Measurements from ENCODE around the gene CRIM1.

The CRIM1 gene

GRCh38 chr2:36523153-36523552 is 167.6 kb downstream of the CRIM1 start:
- Histone ChIP-seq H3K4me1 (peaks cover 0 to 37% (median 9%) of the 10 kb centered on the region in 4 donors), H3K27me3 (no peaks in the 10 kb centered on the region), H3K4me3 (no peak overlapping the region), H3K36me3 (peaks cover 59 to 67% (median 65%) of the 10 kb centered on the region in 3 donors), H3K27ac (peak overlapping the region in 1 of 2 donors; percentile 4), H3K9me3 (no peaks in the 10 kb centered on the region)
- no peak for TF ChIP-seq CTCF (IDR thresholded peaks at IDR 0.05)
- intact Hi-C loops (cut with DNase I; ENCODE audit: low total_unique reads): no loop called here
- DNase-seq: no peak

DNA sequence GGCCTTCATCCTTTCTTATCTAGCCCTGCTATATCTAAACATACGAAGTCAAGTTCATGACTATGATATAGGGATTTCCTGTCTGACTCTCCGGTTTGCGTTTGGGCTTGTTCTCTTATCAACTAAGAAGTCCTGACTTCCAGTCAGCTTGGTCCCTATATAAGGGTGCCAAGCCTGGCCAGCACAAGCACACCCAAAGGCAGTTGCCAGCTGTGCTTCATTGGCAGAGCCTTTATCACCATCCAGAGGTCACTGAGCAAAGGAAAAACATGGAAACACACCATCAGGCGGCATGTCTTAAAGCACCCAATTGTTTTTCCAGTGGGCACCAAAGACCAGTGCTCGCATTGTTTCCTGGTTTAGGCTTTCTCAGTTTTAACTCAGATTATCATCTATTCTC is 169.7 kb downstream of the CRIM1 start:
- H3K27ac ChIP-seq: peak overlapping the region; percentile 2 to 42
- H3K36me3 ChIP-seq: peaks cover 39 to 46% (median 44%) of the 10 kb centered on the region in 3 donors
- no peaks in the 10 kb centered on the region for H3K27me3 ChIP-seq
- intact Hi-C loops (cut with DNase I; ENCODE audit: low total_unique reads): no loop called here
- H3K4me3 ChIP-seq: no peak overlapping the region
- DNase-seq: no peak
- H3K9me3 ChIP-seq: no peaks in the 10 kb centered on the region
- peaks cover 0 to 58% (median 10%) of the 10 kb centered on the region in 4 donors for H3K4me1 ChIP-seq
- no peak for TF ChIP-seq CTCF (IDR thresholded peaks at IDR 0.05)

DNA sequence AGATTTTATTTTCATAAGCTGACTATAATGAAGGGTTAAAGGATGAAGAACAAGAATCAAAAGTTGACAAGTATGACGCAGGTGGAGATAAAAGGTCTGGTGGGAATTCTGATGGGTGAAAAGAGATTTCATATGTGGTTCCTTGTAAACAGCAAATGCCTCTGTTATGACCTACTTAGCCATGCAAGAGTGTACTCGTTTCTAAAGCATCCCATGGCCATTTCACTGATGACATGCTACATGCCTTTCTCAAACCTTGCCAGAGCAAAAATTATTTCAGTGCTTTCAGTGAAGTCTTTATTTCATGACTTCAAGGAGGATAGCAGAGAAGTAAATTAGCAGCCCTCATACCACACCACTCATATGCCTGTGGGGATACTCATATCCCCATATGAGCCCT is 170.6 kb downstream of the CRIM1 start:
- DNase-seq: no peak
- intact Hi-C loops (cut with DNase I; ENCODE audit: low total_unique reads): no loop called here
- no peak overlapping the region for H3K4me3 ChIP-seq
- H3K9me3 ChIP-seq: no peaks in the 10 kb centered on the region
- peaks cover 29 to 38% (median 36%) of the 10 kb centered on the region in 3 donors for H3K36me3 ChIP-seq
- TF ChIP-seq CTCF (IDR thresholded peaks at IDR 0.05): no peak
- peak overlapping the region; percentile 20 to 68 for H3K27ac ChIP-seq
- H3K4me1 ChIP-seq: peaks cover 0 to 68% (median 15%) of the 10 kb centered on the region in 4 donors
- H3K27me3 ChIP-seq: no peaks in the 10 kb centered on the region

- Histone ChIP-seq H3K9me3 (no peaks in the 10 kb centered on the region), H3K4me1 (peaks cover 0 to 70% (median 13%) of the 10 kb centered on the region in 4 donors)
Observed at GRCh38 chr2:36528274-36528673, 172.7 kb downstream of the CRIM1 start.

DNA sequence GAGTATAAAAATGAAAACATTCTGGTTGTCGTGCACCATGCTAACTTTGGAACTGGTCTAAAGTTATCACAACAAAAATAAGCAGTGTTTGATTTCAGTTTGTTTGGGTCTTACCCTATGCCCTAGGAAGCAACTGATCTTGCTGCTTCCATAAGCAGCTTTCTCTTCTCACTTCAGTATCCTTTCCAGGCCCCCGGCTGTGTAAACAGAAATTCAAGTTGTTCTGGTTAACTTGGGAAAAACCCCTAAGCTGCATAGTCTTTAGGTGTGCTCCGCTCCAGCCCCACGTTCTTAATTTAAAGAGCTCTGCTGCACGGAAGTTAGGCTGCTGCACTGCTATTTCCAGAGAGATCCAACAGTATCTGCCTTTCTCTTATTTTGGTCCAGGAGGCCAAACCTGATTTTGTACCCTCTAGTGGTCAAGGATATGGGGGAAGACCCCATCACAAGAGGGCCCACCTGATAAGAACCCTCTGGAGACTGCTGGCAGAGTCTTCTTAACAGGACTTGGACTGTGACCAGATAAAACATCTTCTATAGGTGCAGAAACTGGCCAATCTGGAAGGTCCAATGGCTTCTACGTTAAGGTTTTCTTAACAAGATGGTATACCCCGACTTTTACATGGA is 173.3 kb downstream of the CRIM1 start:
- H3K27ac ChIP-seq: peak overlapping the region; percentile 21 to 68
- no peak overlapping the region for H3K4me3 ChIP-seq
- no peaks in the 10 kb centered on the region for H3K9me3 ChIP-seq
- DNase-seq: no peak
- intact Hi-C loops (cut with DNase I; ENCODE audit: low total_unique reads): no loop called here
- peaks cover 0 to 70% (median 13%) of the 10 kb centered on the region in 4 donors for H3K4me1 ChIP-seq
- TF ChIP-seq CTCF (IDR thresholded peaks at IDR 0.05): no peak
- peaks cover 17 to 24% (median 23%) of the 10 kb centered on the region in 3 donors for H3K36me3 ChIP-seq
- H3K27me3 ChIP-seq: no peaks in the 10 kb centered on the region

More at GRCh38 chr2:36528274-36528673, 172.7 kb downstream of the CRIM1 start:
- no peak for TF ChIP-seq CTCF (IDR thresholded peaks at IDR 0.05)
- no peak overlapping the region for H3K4me3 ChIP-seq
- no peak for DNase-seq
- H3K27ac ChIP-seq: peak overlapping the region; percentile 21 to 68
- intact Hi-C loops (cut with DNase I; ENCODE audit: low total_unique reads): no loop called here
- H3K36me3 ChIP-seq: peaks cover 23 to 30% (median 29%) of the 10 kb centered on the region in 3 donors
- no peaks in the 10 kb centered on the region for H3K27me3 ChIP-seq
